Endometrial microvascular endothelial cells (primary cell): ENCODE measurements around the gene CELF4. TPM values are rescaled to one million over a fixed set of nuclear protein-coding genes. Genes with fewer than 3 reads are reported as not detected.
"Not testable (repeated sequence)": the region's sequence is repeated elsewhere in the genome, so short reads cannot be mapped to it uniquely, and the experiment has no call there.

Source experiments
- in situ Hi-C: cut with HindIII; loops from 2 replicates; pipeline ENCODE4 v1.10.0; 2017; ENCODE audit warnings: low sequenced_read_pairs, low pct_unique_long_range_greater_than_20kb; ENCODE audit errors: inconsistent ontology term
- total RNA-seq: library from RNA; depleted of rRNA; stranded (reverse); fragments of >200 nt; gene quantifications from one replicate; pipeline ENCODE4 v1.2.3, GENCODE V29; 2015; ENCODE audit errors: inconsistent ontology term

CELF4 gene
- total RNA-seq, 1 donor from 2014 or later = not detected

DNA sequence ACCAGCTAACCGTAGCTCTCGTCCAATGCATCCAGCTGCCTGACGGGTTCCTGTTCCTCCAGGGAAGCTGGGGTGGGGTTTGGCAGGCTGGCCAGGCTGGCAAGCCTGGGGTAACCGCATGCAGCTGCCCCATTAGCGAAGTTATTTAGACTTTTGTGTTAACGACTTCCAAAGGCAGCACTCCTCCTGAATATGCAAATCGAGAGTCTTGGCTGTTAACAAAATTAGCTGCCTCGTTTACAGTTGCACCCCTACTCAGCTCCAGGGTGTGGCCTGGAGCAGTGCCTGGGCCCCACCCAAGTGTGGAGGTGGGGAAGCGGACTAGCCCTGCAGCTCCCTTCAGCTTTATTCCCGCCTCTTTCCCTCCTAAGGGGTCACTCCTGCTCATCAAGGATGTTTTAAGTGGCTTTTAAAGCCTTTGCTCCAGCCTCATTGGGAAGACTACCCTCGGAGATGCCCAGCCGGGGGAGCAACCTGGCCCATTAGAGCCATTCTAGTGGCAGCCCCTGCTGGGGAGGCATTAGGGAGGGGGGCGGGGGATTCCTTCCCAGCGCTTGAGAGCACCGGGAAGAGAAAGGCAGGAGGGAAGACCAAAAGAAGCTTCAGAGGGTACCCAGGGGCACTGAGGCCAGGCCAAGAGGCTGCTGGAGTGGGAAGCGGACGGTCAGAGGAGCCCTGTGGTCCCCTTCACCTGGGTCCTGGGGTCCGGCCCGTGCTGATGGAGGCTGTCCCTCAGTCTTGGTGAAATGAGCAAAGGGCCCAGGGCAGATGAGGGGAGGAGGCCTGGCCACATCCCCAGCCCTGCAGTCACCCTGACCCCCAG, 204.1 kb downstream of the CELF4 start:
- in situ Hi-C loops = no loop called here

- in situ Hi-C loops = not testable (repeated sequence)
Measured at GRCh38 chr18:37358061-37358460, 207.5 kb downstream of the CELF4 start.

GRCh38 chr18:37355772-37356171, 209.8 kb downstream of the CELF4 start:
- in situ Hi-C loops = no loop called here

DNA sequence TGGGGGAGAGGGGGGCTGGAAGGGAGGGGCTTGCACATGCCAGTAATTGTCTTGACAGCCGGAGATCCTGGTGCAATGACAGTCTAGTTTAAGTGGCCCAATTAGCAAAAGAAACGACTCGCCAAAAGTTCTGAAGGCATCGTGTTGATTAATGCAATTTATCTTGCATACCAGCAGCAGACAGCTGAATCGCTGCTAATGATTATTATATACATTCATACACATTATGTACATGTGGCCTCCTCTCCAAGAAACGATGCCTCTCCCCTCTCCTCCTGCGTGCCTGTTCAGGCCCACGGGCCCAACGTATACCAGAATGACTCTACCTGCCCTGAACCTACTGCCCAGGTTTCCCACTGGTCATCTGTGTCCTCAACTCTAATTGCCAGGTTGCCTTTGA, 214.5 kb downstream of the CELF4 start:
- in situ Hi-C loops = no loop called here

GRCh38 chr18:37348729-37349128, 216.9 kb downstream of the CELF4 start:
- in situ Hi-C loops = no loop called here

DNA sequence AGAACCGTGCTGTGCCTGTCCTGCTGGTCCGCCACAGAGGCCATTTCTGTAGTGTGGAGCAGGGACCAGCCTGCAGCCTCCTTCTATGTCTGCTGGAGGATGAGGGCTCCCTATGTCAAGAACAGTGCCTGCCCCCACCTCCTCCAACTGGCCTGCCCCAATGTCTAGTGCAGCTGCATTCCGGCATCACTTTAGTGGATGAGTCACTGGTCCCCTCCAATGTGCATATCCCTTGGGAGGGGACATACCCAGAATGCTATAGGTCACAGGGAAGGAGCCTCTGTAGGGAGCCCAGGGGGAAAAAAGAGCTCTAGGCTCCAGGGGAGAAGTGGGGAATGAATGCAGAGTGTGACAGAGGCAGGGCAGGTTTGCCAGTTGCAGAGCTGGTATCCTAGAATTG, 219.6 kb downstream of the CELF4 start:
- in situ Hi-C loops = no loop called here

DNA sequence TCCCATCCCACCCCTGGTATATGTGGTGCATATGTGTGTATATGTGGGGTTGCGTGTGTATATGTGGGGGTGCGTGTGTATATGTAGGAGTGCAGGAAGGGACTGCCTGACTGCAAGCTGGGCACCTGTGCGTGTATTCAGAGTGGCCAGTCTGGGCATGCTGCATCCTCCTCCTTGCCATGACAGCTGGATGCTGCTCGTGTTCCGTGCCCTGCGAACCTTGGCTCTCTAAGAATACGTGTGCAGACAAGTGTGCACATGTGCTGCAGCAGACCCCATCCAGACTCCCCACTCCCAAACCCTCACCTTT, 222.1 kb downstream of the CELF4 start:
- in situ Hi-C loops = no loop called here

DNA sequence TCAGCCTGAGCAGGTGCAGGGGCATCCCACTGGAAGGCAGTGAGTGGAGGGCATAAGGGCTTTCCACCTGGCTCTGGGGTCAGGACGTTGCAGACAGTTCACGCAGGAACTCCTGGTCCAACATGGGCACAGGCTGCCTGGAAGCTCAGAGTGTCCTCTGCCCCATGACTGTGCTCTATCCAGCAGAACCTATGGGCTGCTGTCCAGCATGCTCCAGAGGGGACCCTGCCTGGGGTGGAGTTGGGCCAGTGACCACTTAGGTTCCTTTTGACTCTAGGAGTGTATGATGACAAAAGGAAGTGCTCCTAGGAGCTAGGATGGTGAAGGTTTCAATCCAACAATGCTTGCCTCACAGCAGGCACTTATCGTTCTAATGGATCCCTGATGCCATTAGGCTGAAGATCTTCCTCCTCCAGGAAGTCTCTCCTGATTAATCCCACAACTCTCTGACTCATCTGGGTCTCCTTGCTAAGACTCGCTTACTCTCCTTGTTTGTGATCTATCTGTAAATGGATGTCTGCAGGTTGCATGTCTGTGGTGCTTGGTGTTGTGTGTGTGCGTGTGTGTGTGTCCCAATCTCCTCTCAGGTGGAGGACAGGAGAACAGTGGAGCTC, 224.0 kb downstream of the CELF4 start:
- in situ Hi-C loops = no loop called here

DNA sequence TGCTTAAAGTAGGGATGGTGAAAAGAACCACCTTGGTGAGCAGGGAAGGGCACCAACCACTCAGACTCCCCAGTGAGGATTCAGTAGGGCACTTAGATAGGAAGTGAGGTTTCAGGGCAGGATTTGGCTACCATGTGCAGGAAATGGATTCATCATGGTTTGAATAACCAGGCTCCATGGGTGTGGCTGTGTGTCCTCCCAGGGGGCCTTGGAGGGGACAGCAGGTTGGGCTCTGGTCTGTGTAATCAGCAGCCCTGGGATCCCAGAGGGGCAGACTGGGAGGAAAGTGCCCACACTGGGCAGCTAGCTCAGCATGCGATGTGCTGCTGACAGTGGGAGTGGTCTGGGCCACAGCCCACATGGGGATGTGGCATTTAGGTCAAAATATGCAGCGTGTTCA, 224.6 kb downstream of the CELF4 start:
- in situ Hi-C loops = no loop called here

- in situ Hi-C loops = no loop called here
Measured at GRCh38 chr18:37339701-37340215, 225.8 kb downstream of the CELF4 start.

DNA sequence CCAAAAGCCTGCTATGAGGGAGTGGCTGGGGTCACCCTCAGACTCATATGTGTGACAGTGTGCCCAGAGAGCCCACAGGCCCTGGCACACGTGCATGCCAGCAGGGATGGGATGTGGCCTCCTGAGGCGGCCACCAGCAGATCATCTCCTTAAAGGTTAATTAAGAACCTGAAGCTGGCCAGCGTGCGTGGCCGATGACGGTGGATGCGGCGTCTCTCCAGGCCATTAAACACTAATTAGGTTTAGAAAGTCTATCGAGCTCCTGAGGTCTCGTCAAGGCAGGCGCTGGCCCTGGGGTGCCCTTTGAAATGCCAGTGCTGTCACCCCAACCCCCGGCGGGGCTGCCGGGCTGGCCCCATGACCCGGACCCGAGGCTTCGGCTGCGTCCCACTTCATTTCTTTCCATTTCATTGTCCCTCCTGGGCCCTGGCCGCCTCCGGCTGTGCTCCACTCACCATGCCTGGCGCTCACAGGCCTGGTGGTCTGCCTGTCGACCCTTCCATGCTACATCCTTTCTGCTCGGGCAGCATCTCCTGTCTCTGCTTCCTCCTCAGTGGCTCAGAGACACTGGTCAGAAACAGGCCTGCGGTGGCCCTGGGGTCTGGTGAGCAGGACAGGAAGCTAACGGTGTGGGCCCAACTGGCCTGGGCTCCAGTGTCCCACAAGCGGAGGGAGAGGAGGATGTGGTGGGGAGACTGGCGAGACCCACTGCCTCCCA, 228.9 kb downstream of the CELF4 start:
- in situ Hi-C loops = no loop called here

DNA sequence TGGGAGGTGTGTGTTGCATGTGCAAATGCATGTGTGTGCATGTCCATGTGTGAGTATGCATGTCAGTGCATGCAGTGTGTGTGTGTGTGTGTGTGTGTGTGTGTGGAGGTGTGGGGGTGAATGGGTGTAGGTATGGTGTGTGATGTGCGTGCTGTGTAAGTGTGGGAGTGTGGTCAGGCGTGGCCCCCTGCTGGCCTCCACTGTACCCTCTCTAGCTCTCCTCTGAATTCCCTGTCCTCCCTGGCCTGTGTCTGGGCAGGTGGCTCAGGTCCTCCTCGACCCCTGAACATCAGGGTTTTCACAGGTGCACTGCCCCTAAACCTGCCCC, 230.2 kb downstream of the CELF4 start:
- in situ Hi-C loops = no loop called here

DNA sequence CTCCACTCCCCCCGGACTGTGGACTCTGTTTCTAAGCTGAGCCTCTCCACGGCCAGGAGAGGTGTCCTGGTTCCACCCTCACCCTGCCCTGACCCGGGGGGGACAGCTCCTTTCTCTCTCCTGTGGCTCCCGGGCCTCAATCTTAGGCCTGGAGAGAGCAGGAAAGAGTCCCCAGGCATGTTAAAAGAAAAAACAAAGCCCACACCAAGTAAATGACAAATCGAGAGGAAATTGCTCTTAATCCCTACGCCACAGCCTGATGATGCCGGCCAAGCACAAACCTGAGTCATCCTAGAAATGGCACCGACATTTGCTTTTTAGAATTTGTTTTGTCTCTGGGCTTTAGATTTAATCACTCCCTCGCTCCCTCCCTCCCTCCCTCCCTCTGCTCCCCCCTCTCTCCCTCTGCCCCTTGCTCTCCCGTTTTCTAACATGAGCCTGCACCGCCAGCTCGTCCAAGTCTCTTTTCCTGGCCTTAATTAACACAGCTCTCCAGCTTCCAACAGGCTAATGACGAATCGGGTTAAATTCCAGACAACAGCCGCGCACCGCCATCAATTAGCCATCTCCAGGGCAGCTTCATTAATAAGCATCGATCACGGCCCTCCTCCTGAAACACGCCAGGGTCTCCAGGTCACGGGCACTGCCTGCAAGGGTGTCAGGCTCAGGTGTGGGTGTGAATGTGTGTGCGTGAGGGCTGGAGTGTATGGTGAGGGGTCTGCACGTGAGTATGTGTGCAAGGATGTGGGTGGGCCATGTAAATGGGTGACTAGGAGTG, 230.8 kb downstream of the CELF4 start:
- in situ Hi-C loops = no loop called here

- in situ Hi-C loops = no loop called here
Measured at GRCh38 chr18:37332628-37333420, 232.8 kb downstream of the CELF4 start.

DNA sequence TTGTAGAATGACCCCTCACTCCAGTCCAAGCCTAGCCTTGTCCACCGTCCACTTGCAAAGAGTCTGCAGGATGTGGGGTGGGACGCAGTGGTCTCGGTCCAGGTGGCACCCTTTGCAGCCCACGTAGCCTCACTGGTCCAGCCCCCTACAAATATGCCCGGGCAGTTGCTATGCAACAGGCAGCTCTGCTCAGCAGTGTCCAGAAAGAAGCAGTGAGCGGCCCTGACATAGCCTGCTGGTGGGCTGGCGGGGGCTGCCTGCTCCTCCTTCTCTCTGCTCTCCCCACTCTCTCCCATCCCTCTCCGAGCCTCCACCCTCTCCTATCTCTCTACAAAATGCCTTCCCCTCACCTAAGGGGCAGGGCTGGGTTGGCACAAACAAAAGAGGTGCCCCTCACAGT, 233.4 kb downstream of the CELF4 start:
- in situ Hi-C loops = no loop called here

DNA sequence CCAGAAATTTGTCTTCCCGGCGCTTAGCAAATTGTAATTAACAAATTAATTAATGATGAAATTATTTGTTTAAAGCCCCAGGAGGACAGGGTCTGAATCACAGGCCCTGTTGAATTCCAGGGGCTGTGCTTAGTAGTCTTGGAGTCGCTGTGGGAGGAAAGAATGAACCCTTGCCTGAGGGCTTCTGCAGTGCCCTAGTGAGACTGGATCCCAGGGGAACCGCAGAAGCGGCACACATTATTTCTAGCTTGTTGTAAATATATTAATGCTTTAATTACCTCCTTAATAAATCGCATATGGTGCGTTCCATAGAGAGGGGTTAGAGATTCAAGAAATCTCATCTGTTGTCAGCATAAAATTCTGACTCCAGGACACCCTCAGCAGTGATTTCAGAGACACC, 235.4 kb downstream of the CELF4 start:
- in situ Hi-C loops = no loop called here

GRCh38 chr18:37328946-37329719, 236.5 kb downstream of the CELF4 start:
- in situ Hi-C loops = no loop called here

GRCh38 chr18:37327063-37327577, 238.5 kb downstream of the CELF4 start:
- in situ Hi-C loops = no loop called here
